K562 (cell line): ENCODE results near the gene HIF1A. TPM values are rescaled to one million over a fixed set of nuclear protein-coding genes. Genes with fewer than 3 reads are reported as not detected.

Source experiments
- ATAC-seq: fragments of 200-7000 bp; cut with Tn5 transposase; 3 replicates; pipeline ENCODE4 v1.9.1; 2020; ENCODE audit warnings: moderate library complexity
- BruUV-seq: library from RNA; stranded (reverse); fragments of 400-500 nt; replicated peaks from 2 replicates; lab custom pipeline; 2021; lab: Mats Ljungman, UMichigan
- CTCF ChIA-PET: fragments of 300-600 bp; formaldehyde crosslinking; extraction: SDS; loops from one replicate; lab custom pipeline; 2021; ENCODE audit warnings: low intra/inter-chr PET ratio; lab: Yijun Ruan, JAX
- POLR2A ChIA-PET: fragments of 300-600, 350-650 bp; sonication (Branson Sonifier 250); formaldehyde crosslinking; extraction: SDS; loops from one replicate; lab custom pipeline; 2021; ENCODE audit warnings: antibody characterized with exemption, inconsistent platforms; lab: Yijun Ruan, JAX
- DNase-seq, 4 experiments: peaks; one replicate each; pipeline versions ENCODE4 v3.0.0 to v3.0.0-alpha.2; 2011 to 2018; ENCODE audit warnings: low spot score in 3 of 4, mixed read lengths in 3 of 4; ENCODE audit errors: extremely low read depth in 1 of 4
- FAIRE-seq: peaks from 2 replicates; lab custom pipeline; 2011; peaks lifted over from hg19 to GRCh38; lab: Jason Lieb, UNC
- H2AFZ ChIP-seq: 2 replicates; pipeline ENCODE4 v1.6.0; 2011; ENCODE audit warnings: low read depth, low read length, control low read depth, inconsistent platforms
- H3K27ac ChIP-seq: fragments of 200-600 bp; 3 replicates; pipeline ENCODE4 v1.8.0; 2011; ENCODE audit warnings: low read depth, mild to moderate bottlenecking, control low read depth, inconsistent platforms, low read length, moderate library complexity, mixed read lengths; ENCODE audit errors: extremely low read depth
- H3K27me3 ChIP-seq, 2 experiments: fragments of 300-600 bp in 1 of 2; 2 replicates in 1 of 2; 3 replicates in 1 of 2; pipeline versions ENCODE4 v1.6.0 to v1.8.0; 2011; ENCODE audit warnings: inconsistent platforms in 2 of 2, low read length in 2 of 2, mild to moderate bottlenecking in 1 of 2, mixed read lengths in 1 of 2, moderate library complexity in 1 of 2; ENCODE audit not compliant: control insufficient read depth in 2 of 2, insufficient read depth in 2 of 2
- H3K36me3 ChIP-seq: fragments of 300-600 bp; 3 replicates; pipeline ENCODE4 v1.8.0; 2011; ENCODE audit warnings: mild to moderate bottlenecking, low read length, inconsistent platforms; ENCODE audit not compliant: control insufficient read depth, insufficient read depth
- H3K4me1 ChIP-seq, 2 experiments: fragments of 200-600 bp in 1 of 2; replicated peaks in 1 of 2; 2 replicates in 1 of 2; 3 replicates in 1 of 2; pipeline versions ENCODE4 v1.5.1 to v1.8.0; 2011; ENCODE audit warnings: inconsistent platforms in 2 of 2, low read length in 2 of 2, mild to moderate bottlenecking in 1 of 2, mixed read lengths in 1 of 2, moderate library complexity in 1 of 2; ENCODE audit not compliant: control insufficient read depth in 2 of 2, insufficient read depth in 2 of 2
- H3K4me2 ChIP-seq: 2 replicates; pipeline ENCODE4 v1.6.1; 2011; ENCODE audit warnings: low read length, control low read depth, inconsistent platforms, mixed read lengths; ENCODE audit not compliant: insufficient read depth
- H3K4me3 ChIP-seq: fragments of 200-600 bp; sonication (generic), shearing (Covaris generic); 2 replicates; pipeline ENCODE4 v1.5.1; 2016; ENCODE audit warnings: control low read depth, inconsistent platforms
- H3K79me2 ChIP-seq: fragments of 200-600 bp; 3 replicates; pipeline ENCODE4 v1.8.0; 2011; ENCODE audit warnings: low read length, inconsistent platforms; ENCODE audit not compliant: control insufficient read depth, insufficient read depth
- H3K9ac ChIP-seq, 2 experiments: 2 replicates each; pipeline versions ENCODE4 v1.6.0 to v1.6.1; 2011; ENCODE audit warnings: low read depth in 2 of 2, low read length in 2 of 2, control low read depth in 1 of 2, inconsistent platforms in 1 of 2, mild to moderate bottlenecking in 1 of 2, mixed read lengths in 1 of 2; ENCODE audit not compliant: insufficient read depth in 1 of 2
- H3K9me1 ChIP-seq: one replicate; pipeline ENCODE4 v1.6.0; 2011; ENCODE audit warnings: inconsistent platforms, mild to moderate bottlenecking, low read length, moderate library complexity; ENCODE audit not compliant: control insufficient read depth, insufficient read depth
- H3K9me3 ChIP-seq: replicated peaks from 2 replicates; pipeline ENCODE4 v1.5.1; 2011; ENCODE audit warnings: low read depth, low read length, inconsistent platforms; ENCODE audit not compliant: control insufficient read depth, insufficient read depth
- H4K20me1 ChIP-seq: replicated peaks from 2 replicates; pipeline ENCODE4 v1.6.1; 2011; ENCODE audit warnings: low read length, inconsistent platforms, mixed read lengths; ENCODE audit not compliant: control insufficient read depth, insufficient read depth
- ARID2 ChIP-seq: fragments of 450-650 bp; IDR thresholded peaks from 2 replicates; pipeline ENCODE4 v1.6.1; 2017; ENCODE audit warnings: antibody characterized with exemption, mild to moderate bottlenecking
- BRD9 ChIP-seq: fragments of 450-650 bp; IDR thresholded peaks from 2 replicates; pipeline ENCODE4 v1.6.1; 2018; ENCODE audit warnings: low read depth; ENCODE audit not compliant: partially characterized antibody
- DLX4 ChIP-seq: fragments of 250-450 bp; sonication (Bioruptor Pico); IDR thresholded peaks from 2 replicates; pipeline ENCODE4 v1.6.1; 2021; ENCODE audit warnings: mild to moderate bottlenecking
- FOXJ3 ChIP-seq: sonication (generic); formaldehyde crosslinking; IDR thresholded peaks from 2 replicates; pipeline ENCODE4 v1.4.0; 2020; ENCODE audit warnings: mild to moderate bottlenecking, missing genetic modification reagents
- HMGN3 ChIP-seq: IDR thresholded peaks from 2 replicates; pipeline ENCODE4 v1.6.1; 2011; ENCODE audit warnings: borderline replicate concordance, low read depth, mild to moderate bottlenecking, mixed read lengths, low read length; ENCODE audit not compliant: insufficient read length; ENCODE audit errors: extremely low read depth
- IRF1 ChIP-seq: sonication (generic); formaldehyde crosslinking; IDR thresholded peaks from 2 replicates; pipeline ENCODE4 v1.8.0; 2022; ENCODE audit warnings: missing genetic modification reagents, mild to moderate bottlenecking, borderline replicate concordance
- LCOR ChIP-seq: sonication (generic); formaldehyde crosslinking; IDR thresholded peaks from 2 replicates; pipeline ENCODE4 v1.8.0; 2022; ENCODE audit warnings: mild to moderate bottlenecking, missing genetic modification reagents
- MCM2 ChIP-seq: fragments of 450-650 bp; IDR thresholded peaks from 2 replicates; pipeline ENCODE4 v1.6.1; 2017; ENCODE audit warnings: low read depth, mild to moderate bottlenecking
- NCOR1 ChIP-seq: fragments of 450-650 bp; IDR thresholded peaks from 2 replicates; pipeline ENCODE4 v1.6.1; 2016; ENCODE audit warnings: mild to moderate bottlenecking, moderate library complexity
- NFATC3 ChIP-seq: fragments of 450-650 bp; IDR thresholded peaks from 2 replicates; pipeline ENCODE4 v1.6.1; 2017; ENCODE audit warnings: mild to moderate bottlenecking
- NR3C1 ChIP-seq: sonication (generic); formaldehyde crosslinking; IDR thresholded peaks from 2 replicates; pipeline ENCODE4 v1.8.1; 2022; ENCODE audit warnings: missing genetic modification reagents
- POLR2G ChIP-seq: fragments of 200-400 bp; formaldehyde crosslinking; IDR thresholded peaks from 2 replicates; pipeline ENCODE4 v1.6.1; 2017; ENCODE audit warnings: low read depth, mild to moderate bottlenecking, antibody characterized with exemption, low read length, moderate library complexity
- SIX5 ChIP-seq, 2 experiments: IDR thresholded peaks; 2 replicates each; pipeline ENCODE4 v1.6.1; 2011; ENCODE audit warnings: low read length in 2 of 2, borderline replicate concordance in 1 of 2, low read depth in 1 of 2, mild to moderate bottlenecking in 1 of 2, moderate library complexity in 1 of 2; ENCODE audit not compliant: insufficient read depth in 1 of 2
- XRCC5 ChIP-seq: fragments of 200-400 bp; formaldehyde crosslinking; IDR thresholded peaks from 2 replicates; pipeline ENCODE4 v1.6.1; 2017; ENCODE audit warnings: low read depth, mild to moderate bottlenecking, low read length
- ZNF407 ChIP-seq: fragments of 450-650 bp; IDR thresholded peaks from 2 replicates; pipeline ENCODE4 v1.6.1; 2016; ENCODE audit warnings: low read depth
- in situ Hi-C: fragments of 300-500 bp; cut with MboI; formaldehyde crosslinking; loops from 4 replicates; pipeline ENCODE4 v1.15.0; 2018; ENCODE audit warnings: inconsistent platforms, mixed read lengths
- intact Hi-C: fragments of 100-400 bp; cut with micrococcal nuclease; formaldehyde crosslinking; loops from 2 replicates; pipeline ENCODE4 v1.14.2; 2022
- polyA plus RNA-seq, 8 experiments: library from polyadenylated mRNA; depleted of rRNA in 4 of 8; stranded (reverse) in 5 of 8; unstranded in 3 of 8; fragments of >200 nt; fragmentation: Nextera tagmentation in 2 of 8; fragmentation: Illumina TruSeq in 1 of 8; extraction: Ambion mirVana in 2 of 8; extraction: Trizol in 1 of 8; gene quantifications; 2 replicates each; pipeline versions ENCODE4 v1.2.1 to v1.2.3, GENCODE V29; 2011 to 2014; ENCODE audit warnings: inconsistent platforms in 1 of 8, missing spikeins in 1 of 8
- total RNA-seq, 7 experiments: library from RNA; depleted of rRNA in 6 of 7; stranded (reverse); fragments of >200 nt in 6 of 7; fragmentation: Illumina TruSeq in 2 of 7; extraction: Trizol in 2 of 7; gene quantifications; 2 replicates each; pipeline versions ENCODE4 v1.2.1 to v1.2.3, GENCODE V29; 2011 to 2021; ENCODE audit warnings: low replicate concordance in 1 of 7

The HIF1A gene
- total and polyA plus RNA-seq, 9 of the 15 experiments (the other 6 are each of a cell fraction or from before 2014, with no cell fraction given): 5.9 to 35.3 (median 24.2) TPM

- ChIA-PET CTCF (no interaction called here), POLR2A (no interaction called here)
- ATAC-seq (no peak), FAIRE-seq (no peak), DNase-seq (no peak)
- Histone ChIP-seq H3K4me1 (peaks cover 0 to 3% of the 10 kb centered on the region in 2 experiments; a peak in 2 of 5 replicates), H3K27ac (no peak overlapping the region), H3K9ac (no peak overlapping the region), H3K36me3 (no peaks in the 10 kb centered on the region), H3K27me3 (no peaks in the 10 kb centered on the region; a peak in 2 of 5 replicates), H4K20me1 (0 out of 2 replicates have a peak, but pooled peaks cover 3% of the 10 kb centered on the region), H3K79me2 (peaks cover 11% of the 10 kb centered on the region), H3K9me1 (no peaks in the 10 kb centered on the region), H2AFZ (no peak overlapping the region), H3K9me3 (no peaks in the 10 kb centered on the region), H3K4me2 (no peak overlapping the region), H3K4me3 (no peak overlapping the region)
- no TSS peak for BruUV-seq
- in situ Hi-C loops: no loop called here
- intact Hi-C loops: no loop called here
- TF ChIP-seq HMGN3 (no peak), BRD9 (no peak), ARID2 (no peak), FOXJ3 (CRISPR knock-in tag) (no peak), NCOR1 (no peak), ZNF407 (no peak), DLX4 (CRISPR knock-in tag) (no peak), XRCC5 (no peak), NFATC3 (no peak), POLR2G (no peak), SIX5 (IDR thresholded peaks at IDR 0.05; ENCODE audit: borderline replicate concordance in 1 of 2, insufficient read depth in 1 of 2, low read depth in 1 of 2, low read length in 2 of 2) (no peak), IRF1 (CRISPR knock-in tag) (no peak), NR3C1 (CRISPR knock-in tag) (no peak), MCM2 (no peak), LCOR (CRISPR knock-in tag) (no peak)
Observed at GRCh38 chr14:61691495-61691894, 3.8 kb upstream of the HIF1A start.
